KOPT-K1 (cell line): Measurements from ENCODE around the gene OXT.
"Not testable (repeated sequence)": the region's sequence is repeated elsewhere in the genome, so short reads cannot be mapped to it uniquely, and the experiment has no call there.

Experiments used
- H3K27ac ChIP-seq: fragments of 200-600 bp; sonication (generic); 2 replicates; pipeline ENCODE4 v1.5.1; 2016; ENCODE audit warnings: antibody characterized with exemption, mild to moderate bottlenecking, low read depth, low read length; ENCODE audit not compliant: poor library complexity, severe bottlenecking
- H3K36me3 ChIP-seq: fragments of 200-600 bp; sonication (generic); 2 replicates; pipeline ENCODE4 v1.5.1; 2017; ENCODE audit warnings: antibody characterized with exemption, mild to moderate bottlenecking, low read length, moderate library complexity; ENCODE audit not compliant: insufficient read depth
- H3K9me3 ChIP-seq: fragments of 200-600 bp; sonication (generic); 2 replicates; pipeline ENCODE4 v1.5.1; 2017; ENCODE audit warnings: antibody characterized with exemption, low read length, mild to moderate bottlenecking; ENCODE audit not compliant: insufficient read depth, poor library complexity, severe bottlenecking

Gene OXT

DNA sequence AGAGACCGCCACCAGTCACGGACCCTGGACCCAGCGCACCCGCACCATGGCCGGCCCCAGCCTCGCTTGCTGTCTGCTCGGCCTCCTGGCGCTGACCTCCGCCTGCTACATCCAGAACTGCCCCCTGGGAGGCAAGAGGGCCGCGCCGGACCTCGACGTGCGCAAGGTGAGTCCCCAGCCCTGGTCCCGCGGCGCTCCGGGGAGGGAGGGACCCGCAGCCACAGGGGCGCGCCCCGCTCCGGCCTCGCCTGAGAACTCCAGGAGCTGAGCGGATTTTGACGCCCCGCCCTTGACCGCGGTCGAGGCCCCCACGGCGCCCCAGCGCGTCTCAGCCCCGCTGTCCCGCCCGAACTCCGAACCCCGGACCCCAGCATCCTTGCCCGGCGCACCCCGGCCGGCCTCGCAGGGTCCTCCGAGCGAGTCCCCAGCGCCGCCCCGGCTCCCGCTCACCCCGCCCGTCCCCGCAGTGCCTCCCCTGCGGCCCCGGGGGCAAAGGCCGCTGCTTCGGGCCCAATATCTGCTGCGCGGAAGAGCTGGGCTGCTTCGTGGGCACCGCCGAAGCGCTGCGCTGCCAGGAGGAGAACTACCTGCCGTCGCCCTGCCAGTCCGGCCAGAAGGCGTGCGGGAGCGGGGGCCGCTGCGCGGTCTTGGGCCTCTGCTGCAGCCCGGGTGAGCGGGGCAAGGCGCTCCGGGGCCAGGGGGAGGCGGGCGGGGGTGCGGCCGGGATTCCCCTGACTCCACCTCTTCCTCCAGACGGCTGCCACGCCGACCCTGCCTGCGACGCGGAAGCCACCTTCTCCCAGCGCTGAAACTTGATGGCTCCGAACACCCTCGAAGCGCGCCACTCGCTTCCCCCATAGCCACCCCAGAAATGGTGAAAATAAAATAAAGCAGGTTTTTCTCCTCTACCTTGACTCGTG is at the start of gene OXT:
Gene OXT, plus strand, starts transcription at position 11 of the 920 bp plus-strand sequence. Its CDS starts 36 bp downstream, at position 47.
- no peaks in the 10 kb centered on the region for H3K36me3 ChIP-seq

GRCh38 chr20:3021777-3022176 is 49.6 kb upstream of the OXT start:
- no peaks in the 10 kb centered on the region for H3K9me3 ChIP-seq
- peaks cover 76% of the 10 kb centered on the region for H3K36me3 ChIP-seq
- H3K27ac ChIP-seq: no peak overlapping the region

More for the DNA sequence above, at the start of gene OXT:
- Histone ChIP-seq H3K27ac (no peak within 1 kb of the TSS), H3K9me3 (no peaks in the 10 kb centered on the region)

GRCh38 chr20:3022559-3023490 is 48.6 kb upstream of the OXT start:
- not testable (repeated sequence) for H3K9me3 ChIP-seq, H3K27ac ChIP-seq
- H3K36me3 ChIP-seq: peaks cover 77% of the 10 kb centered on the region

DNA sequence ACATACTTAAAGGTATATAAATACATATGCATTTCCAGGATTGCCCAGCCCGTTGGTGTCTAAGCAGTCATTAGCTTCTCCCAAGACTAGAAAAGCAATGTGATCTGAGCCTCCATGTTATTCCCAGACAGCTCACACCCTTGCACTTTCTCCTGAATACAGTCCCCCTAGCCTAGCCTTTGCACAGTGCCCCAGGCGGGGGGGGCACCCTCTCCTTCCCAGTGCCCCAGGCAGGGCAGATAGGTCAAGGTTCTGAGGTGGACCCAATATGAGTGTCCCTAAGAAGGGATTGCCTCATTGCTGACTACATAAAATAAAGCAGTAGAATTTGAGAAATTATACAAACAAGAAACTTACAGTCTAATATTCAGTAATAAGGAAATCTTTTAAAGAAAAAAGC is 43.4 kb upstream of the OXT start:
- Histone ChIP-seq H3K9me3 (no peaks in the 10 kb centered on the region), H3K36me3 (peaks cover 98% of the 10 kb centered on the region), H3K27ac (no peak overlapping the region)

DNA sequence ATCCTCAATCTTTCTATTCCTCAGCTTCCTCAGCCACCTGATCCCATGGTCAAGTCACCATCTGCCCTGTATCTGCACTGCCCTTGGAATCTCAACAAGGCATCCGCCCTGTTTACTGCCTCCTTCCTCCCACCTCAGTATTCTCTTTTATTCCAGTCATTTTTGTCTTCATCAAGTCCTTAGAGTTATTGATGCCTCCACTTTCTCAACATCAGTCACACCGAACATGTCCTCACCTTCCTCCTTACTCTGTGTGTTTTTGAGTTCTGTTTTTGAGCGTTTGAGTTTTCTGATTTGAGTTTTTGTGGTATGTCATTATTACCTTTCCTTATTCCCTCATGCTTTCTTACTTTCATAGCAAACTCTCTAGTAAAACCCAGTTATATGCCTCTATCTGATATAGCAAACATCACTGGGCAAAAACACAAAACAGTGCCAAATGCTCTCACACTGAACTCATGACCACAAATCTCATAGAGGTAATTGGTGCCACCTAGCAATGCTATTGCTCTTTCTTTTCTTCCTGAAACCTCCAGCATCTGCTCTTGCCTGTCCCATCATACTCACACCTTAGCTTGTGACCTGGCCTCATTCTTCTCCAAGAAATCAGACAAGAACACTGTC is 39.8 kb upstream of the OXT start:
- Histone ChIP-seq H3K36me3 (peaks cover 97% of the 10 kb centered on the region), H3K27ac (no peak overlapping the region), H3K9me3 (no peaks in the 10 kb centered on the region)

- Histone ChIP-seq H3K36me3 (peaks cover 97% of the 10 kb centered on the region), H3K9me3 (no peaks in the 10 kb centered on the region), H3K27ac (no peak overlapping the region)
Measured at GRCh38 chr20:3032624-3033023, 38.8 kb upstream of the OXT start.

- Histone ChIP-seq H3K27ac (no peak overlapping the region), H3K36me3 (peaks cover 80% of the 10 kb centered on the region), H3K9me3 (no peaks in the 10 kb centered on the region)
Measured at GRCh38 chr20:3037654-3038053, 33.8 kb upstream of the OXT start.

DNA sequence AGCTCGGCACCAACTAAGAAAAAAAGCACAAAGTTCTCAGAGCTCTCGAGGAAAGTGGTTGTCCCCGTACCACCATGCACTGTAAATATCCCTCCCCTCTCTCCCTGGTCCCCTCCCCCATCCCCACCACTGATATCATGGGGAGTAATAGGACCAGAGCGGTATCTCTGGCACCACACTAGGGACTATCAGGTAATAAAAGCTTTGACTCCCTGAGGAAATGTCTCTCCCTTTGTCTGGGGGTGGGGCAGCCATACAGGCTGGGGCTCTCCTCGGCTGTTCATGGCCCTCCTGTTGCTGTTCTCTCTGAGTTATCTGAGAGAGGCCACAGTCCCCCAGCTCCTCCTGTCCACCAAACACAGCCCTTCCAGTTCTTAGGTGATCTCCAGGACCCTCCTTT is 33.0 kb upstream of the OXT start:
- Histone ChIP-seq H3K9me3 (no peaks in the 10 kb centered on the region), H3K36me3 (peaks cover 73% of the 10 kb centered on the region), H3K27ac (no peak overlapping the region)

DNA sequence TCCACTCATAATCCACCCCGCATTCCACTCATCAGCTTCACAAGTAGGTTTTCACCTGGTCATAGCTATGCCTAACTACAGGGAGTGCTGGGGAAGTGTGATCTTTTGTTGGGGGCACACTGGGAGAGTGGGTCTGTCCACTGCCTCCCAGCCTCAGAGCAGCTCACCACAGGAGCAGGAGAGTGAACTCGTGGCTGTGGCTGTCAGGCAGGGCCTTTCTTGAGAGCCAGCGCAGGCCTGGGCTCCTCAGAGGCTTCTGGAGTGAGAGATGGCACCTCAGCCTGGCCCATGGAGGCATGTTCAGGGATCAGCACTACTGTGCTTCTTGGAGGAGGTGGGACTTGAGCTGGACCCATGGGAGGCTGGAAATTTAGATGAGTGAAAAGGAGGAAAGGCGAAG is 32.0 kb upstream of the OXT start:
- peaks cover 65% of the 10 kb centered on the region for H3K36me3 ChIP-seq
- no peak overlapping the region for H3K27ac ChIP-seq
- no peaks in the 10 kb centered on the region for H3K9me3 ChIP-seq

- Histone ChIP-seq H3K9me3 (no peaks in the 10 kb centered on the region), H3K36me3 (peaks cover 58% of the 10 kb centered on the region), H3K27ac (no peak overlapping the region)
Measured at GRCh38 chr20:3040086-3040485, 31.3 kb upstream of the OXT start.

GRCh38 chr20:3041854-3042409 is 29.5 kb upstream of the OXT start:
- H3K36me3 ChIP-seq: peaks cover 40% of the 10 kb centered on the region
- H3K27ac ChIP-seq: no peak overlapping the region
- H3K9me3 ChIP-seq: no peaks in the 10 kb centered on the region

GRCh38 chr20:3042625-3043024 is 28.8 kb upstream of the OXT start:
- H3K9me3 ChIP-seq: no peaks in the 10 kb centered on the region
- H3K27ac ChIP-seq: no peak overlapping the region
- peaks cover 36% of the 10 kb centered on the region for H3K36me3 ChIP-seq

GRCh38 chr20:3043322-3043721 is 28.1 kb upstream of the OXT start, which contains the start of gene GNRH2:
Gene GNRH2, plus strand, starts transcription at chr20:3043622. Its CDS starts 793 bp downstream, at chr20:3044415.
- Histone ChIP-seq H3K36me3 (peaks cover 36% of the 10 kb centered on the region), H3K9me3 (no peaks in the 10 kb centered on the region), H3K27ac (no peak within 1 kb of the TSS)

GRCh38 chr20:3044336-3044965 is 27.0 kb upstream of the OXT start:
- no peaks in the 10 kb centered on the region for H3K9me3 ChIP-seq
- H3K27ac ChIP-seq: no peak overlapping the region
- H3K36me3 ChIP-seq: peaks cover 36% of the 10 kb centered on the region
